ENCODE results near the gene IFITM10. TPM values are rescaled to one million over a fixed set of nuclear protein-coding genes. Genes with fewer than 3 reads are reported as not detected.
A peak's percentile ranks its signal among the peaks of the same experiment; 100 is the strongest.

The IFITM10 gene
- total RNA-seq, 2 donors from 2014 or later, result 27.2 to 28.6 TPM

- DNase-seq (ENCODE audit: low spot score), result no peak
- ATAC-seq (ENCODE audit: insufficient number of reproducible peaks, low FRiP score, low read depth), result no peak
- Histone ChIP-seq H3K4me1 (ENCODE audit: control insufficient read depth in 1 of 2, low read depth in 2 of 2) (peaks cover 45 to 58% of the 10 kb centered on the region in 2 donors), H3K9me3 (no peaks in the 10 kb centered on the region), H3K27ac (peak overlapping the region; percentile 87 to 93), H3K4me3 (peak overlapping the region; percentile 89), H3K36me3 (peaks cover 18% of the 10 kb centered on the region), H3K27me3 (replicated peaks; ENCODE audit: insufficient read depth) (no peaks in the 10 kb centered on the region)
- TF ChIP-seq, protein P1, sequence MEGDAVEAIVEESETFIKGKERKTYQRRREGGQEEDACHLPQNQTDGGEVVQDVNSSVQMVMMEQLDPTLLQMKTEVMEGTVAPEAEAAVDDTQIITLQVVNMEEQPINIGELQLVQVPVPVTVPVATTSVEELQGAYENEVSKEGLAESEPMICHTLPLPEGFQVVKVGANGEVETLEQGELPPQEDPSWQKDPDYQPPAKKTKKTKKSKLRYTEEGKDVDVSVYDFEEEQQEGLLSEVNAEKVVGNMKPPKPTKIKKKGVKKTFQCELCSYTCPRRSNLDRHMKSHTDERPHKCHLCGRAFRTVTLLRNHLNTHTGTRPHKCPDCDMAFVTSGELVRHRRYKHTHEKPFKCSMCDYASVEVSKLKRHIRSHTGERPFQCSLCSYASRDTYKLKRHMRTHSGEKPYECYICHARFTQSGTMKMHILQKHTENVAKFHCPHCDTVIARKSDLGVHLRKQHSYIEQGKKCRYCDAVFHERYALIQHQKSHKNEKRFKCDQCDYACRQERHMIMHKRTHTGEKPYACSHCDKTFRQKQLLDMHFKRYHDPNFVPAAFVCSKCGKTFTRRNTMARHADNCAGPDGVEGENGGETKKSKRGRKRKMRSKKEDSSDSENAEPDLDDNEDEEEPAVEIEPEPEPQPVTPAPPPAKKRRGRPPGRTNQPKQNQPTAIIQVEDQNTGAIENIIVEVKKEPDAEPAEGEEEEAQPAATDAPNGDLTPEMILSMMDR (IDR thresholded peaks at IDR 0.05), result no peak
Measured at GRCh38 chr11:1761857-1762536, 11.6 kb upstream of the IFITM10 start.

GRCh38 chr11:1761110-1761856, 10.9 kb upstream of the IFITM10 start:
- H3K27me3 ChIP-seq (replicated peaks; ENCODE audit: insufficient read depth), result no peaks in the 10 kb centered on the region
- H3K4me3 ChIP-seq, result peak overlapping the region; percentile 89
- TF ChIP-seq, protein P1 (IDR thresholded peaks at IDR 0.05), result no peak
- no peaks in the 10 kb centered on the region for H3K9me3 ChIP-seq
- H3K4me1 ChIP-seq (ENCODE audit: control insufficient read depth in 1 of 2, low read depth in 2 of 2), result peaks cover 45 to 58% of the 10 kb centered on the region in 2 donors
- H3K27ac ChIP-seq, result peak overlapping the region; percentile 11 to 93
- H3K36me3 ChIP-seq, result peaks cover 25% of the 10 kb centered on the region
- ATAC-seq (ENCODE audit: insufficient number of reproducible peaks, low FRiP score, low read depth) (no peak), DNase-seq (ENCODE audit: low spot score) (no peak)

GRCh38 chr11:1760351-1761109, 10.1 kb upstream of the IFITM10 start:
- peaks cover 45 to 62% of the 10 kb centered on the region in 2 donors for H3K4me1 ChIP-seq (ENCODE audit: control insufficient read depth in 1 of 2, low read depth in 2 of 2)
- H3K36me3 ChIP-seq, result peaks cover 32% of the 10 kb centered on the region
- no peaks in the 10 kb centered on the region for H3K9me3 ChIP-seq
- TF ChIP-seq, protein P1 (IDR thresholded peaks at IDR 0.05), result no peak
- H3K27me3 ChIP-seq (replicated peaks; ENCODE audit: insufficient read depth), result no peaks in the 10 kb centered on the region
- H3K4me3 ChIP-seq, result peak overlapping the region; percentile 19
- DNase-seq (ENCODE audit: low spot score), result peak; percentile 60
- peak; percentile 43 for ATAC-seq (ENCODE audit: insufficient number of reproducible peaks, low FRiP score, low read depth)
- peak overlapping the region; percentile 74 to 93 for H3K27ac ChIP-seq

DNA sequence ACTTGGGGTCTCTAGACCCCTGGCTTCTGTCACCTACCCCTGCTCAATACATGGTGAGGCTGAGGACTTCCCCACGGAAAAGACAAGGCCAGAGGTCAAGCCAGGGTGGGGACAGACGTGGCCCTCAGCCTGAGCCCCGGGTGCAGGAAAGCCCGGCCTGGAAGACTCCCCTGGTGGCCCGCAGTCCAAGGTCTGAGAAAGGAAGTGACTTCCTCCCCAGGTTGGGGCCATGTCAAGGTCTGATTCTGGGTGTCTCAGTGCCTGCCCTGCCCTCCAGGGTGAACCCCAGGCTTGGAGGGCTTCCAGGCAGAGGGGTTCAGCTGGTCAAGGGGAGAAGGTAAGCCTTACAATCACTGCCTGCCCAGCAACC, 9.4 kb upstream of the IFITM10 start:
- peaks cover 39% of the 10 kb centered on the region for H3K36me3 ChIP-seq
- peak overlapping the region; percentile 74 to 93 for H3K27ac ChIP-seq
- peaks cover 45 to 62% of the 10 kb centered on the region in 2 donors for H3K4me1 ChIP-seq (ENCODE audit: control insufficient read depth in 1 of 2, low read depth in 2 of 2)
- H3K4me3 ChIP-seq, result peak overlapping the region; percentile 14
- ATAC-seq (ENCODE audit: insufficient number of reproducible peaks, low FRiP score, low read depth) (no peak), DNase-seq (ENCODE audit: low spot score) (no peak)
- no peaks in the 10 kb centered on the region for H3K9me3 ChIP-seq
- TF ChIP-seq, protein P1 (IDR thresholded peaks at IDR 0.05), result no peak
- no peaks in the 10 kb centered on the region for H3K27me3 ChIP-seq (replicated peaks; ENCODE audit: insufficient read depth)
